Bronchial epithelial cell (primary cell): ENCODE measurements around the gene CYP1B1. TPM values are rescaled to one million over a fixed set of nuclear protein-coding genes. Genes with fewer than 3 reads are reported as not detected.

Source experiments
- DNase-seq: peaks from one replicate; pipeline ENCODE4 v3.0.0-alpha.2; 2010; ENCODE audit warnings: low read depth
- FAIRE-seq: peaks from 2 replicates; lab custom pipeline; 2011; peaks lifted over from hg19 to GRCh38; lab: Jason Lieb, UNC
- H3K27me3 ChIP-seq: 2 replicates; pipeline ENCODE4 v1.5.1; 2011; ENCODE audit warnings: low read length; ENCODE audit not compliant: control insufficient read depth, insufficient read depth
- H3K36me3 ChIP-seq: 2 replicates; pipeline ENCODE4 v1.5.1; 2011; ENCODE audit warnings: low read length; ENCODE audit not compliant: control insufficient read depth, insufficient read depth
- H3K4me3 ChIP-seq: 2 replicates; pipeline ENCODE4 v1.5.1; 2011; ENCODE audit warnings: mild to moderate bottlenecking, low read depth, low read length, control low read depth
- CTCF ChIP-seq: IDR thresholded peaks from 2 replicates; pipeline ENCODE4 v1.5.1; 2011; ENCODE audit warnings: mild to moderate bottlenecking, moderate library complexity, low read length, control low read depth, inconsistent platforms; ENCODE audit not compliant: insufficient read depth, severe bottlenecking
- total RNA-seq: library from RNA; depleted of rRNA; stranded (reverse); fragments of >200 nt; gene quantifications from 2 replicates; pipeline ENCODE4 v1.2.1, GENCODE V29; 2014

CYP1B1 gene
- total RNA-seq, 1 donor from 2014 or later = 5.8 TPM

- H3K27me3 ChIP-seq = no peaks in the 10 kb centered on the region
- no peak for DNase-seq
- no peak for FAIRE-seq
Measured at GRCh38 chr2:38045811-38046210, 30.1 kb downstream of the CYP1B1 start.

DNA sequence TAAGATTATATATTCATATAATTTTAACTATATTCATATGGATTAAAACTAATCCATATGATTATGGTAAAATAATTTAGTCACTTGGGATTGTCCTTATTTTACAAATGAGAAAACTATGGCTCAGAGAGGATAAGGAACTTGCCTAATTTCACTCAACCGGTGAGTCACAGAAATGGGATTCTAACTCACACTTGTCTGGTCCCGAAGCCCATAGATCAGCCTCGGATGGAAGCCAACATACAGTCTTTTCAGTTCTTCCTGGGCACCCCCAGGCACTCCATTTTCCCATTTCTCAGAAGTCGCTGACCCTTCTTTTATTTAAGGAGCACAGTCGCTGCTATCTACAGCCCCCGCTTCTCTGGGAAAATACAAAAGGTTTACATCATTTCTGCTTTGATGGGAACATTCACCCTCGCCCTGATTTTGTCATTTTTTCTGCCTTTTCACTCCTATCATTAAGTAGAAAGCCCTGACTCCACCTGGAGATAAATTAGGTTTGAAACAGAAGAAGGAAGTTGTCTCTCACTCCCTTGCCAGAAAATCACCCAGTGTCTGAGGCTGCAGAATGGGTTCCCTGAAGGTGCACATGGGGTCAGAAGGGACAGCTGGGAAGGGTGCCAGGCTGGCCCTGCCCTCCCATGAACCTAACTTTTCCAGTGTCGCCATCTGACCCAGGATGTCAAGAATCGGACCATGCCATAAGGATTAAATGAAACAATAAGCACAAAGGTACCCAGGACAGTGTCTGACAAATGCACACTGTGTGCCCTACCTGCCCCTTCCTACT is 36.6 kb downstream of the CYP1B1 start:
- H3K27me3 ChIP-seq = no peaks in the 10 kb centered on the region
- TF ChIP-seq CTCF = no peak
- H3K4me3 ChIP-seq = no peak overlapping the region
- DNase-seq = peak; percentile 70
- H3K36me3 ChIP-seq = no peaks in the 10 kb centered on the region
- FAIRE-seq = no peak

More at GRCh38 chr2:38045811-38046210, 30.1 kb downstream of the CYP1B1 start:
- no peak overlapping the region for H3K4me3 ChIP-seq
- TF ChIP-seq CTCF = no peak
- no peaks in the 10 kb centered on the region for H3K36me3 ChIP-seq

DNA sequence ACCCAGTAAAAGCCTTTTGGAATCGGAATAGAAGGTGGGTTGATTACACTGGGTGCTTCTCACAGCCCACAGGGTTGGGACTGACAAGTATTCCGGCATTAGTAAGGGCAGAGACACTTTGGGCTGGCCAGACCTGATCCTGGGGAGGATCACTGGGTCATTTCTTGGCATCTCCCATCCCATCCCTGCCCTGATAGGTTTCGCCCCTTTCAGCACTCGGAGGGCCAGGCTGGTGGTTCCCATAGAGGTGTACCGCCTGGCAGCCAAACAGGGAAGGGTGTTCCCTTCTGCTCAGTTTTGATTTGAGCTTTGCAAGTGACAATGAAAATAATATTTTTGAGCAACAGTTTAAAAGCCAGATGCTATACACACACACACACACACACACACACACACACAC is 37.3 kb downstream of the CYP1B1 start:
- H3K36me3 ChIP-seq = no peaks in the 10 kb centered on the region
- DNase-seq = no peak
- H3K4me3 ChIP-seq = no peak overlapping the region
- no peak for TF ChIP-seq CTCF
- H3K27me3 ChIP-seq = no peaks in the 10 kb centered on the region
- FAIRE-seq = no peak

DNA sequence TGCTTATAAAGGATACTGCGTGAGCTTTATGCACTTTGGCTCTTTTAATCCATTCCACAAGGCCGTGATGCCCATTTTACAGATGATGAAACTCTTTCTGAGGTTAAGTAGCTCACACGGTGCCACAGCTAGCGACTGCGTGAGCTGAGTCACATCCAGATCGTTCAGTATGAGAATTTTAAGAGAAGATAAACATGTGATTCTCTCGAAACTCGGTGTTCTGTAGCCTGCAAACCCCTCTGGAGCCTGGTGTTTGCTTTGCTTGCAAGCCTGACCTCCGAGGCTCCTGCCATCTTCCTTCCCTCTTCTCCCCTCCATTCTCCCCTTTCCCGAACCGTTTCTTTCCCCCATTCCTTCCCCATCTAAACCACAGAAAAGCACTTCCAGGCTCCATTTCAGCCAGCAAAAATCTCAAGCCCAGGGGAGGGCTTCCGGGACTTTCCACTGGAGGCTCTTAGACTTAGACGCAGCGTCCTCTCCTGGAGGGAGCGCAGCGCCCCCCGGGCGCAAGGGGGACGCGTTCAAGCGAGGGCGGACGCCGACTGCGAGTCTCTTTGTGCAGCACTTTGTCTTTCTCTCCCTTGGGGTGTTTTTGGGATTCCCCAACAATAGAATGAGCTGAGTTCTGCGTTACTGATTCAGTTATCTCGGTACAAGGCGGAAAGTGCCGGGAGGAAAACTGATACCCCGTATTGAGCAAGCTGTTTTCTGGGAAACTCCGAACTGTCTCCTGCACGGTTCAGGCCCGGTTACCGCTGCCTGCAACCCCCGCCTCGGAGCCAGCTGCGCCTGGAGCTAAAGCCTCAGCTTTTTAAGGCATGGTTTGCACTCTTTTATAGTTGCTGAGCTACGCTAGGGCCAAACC is 38.0 kb downstream of the CYP1B1 start:
- no peaks in the 10 kb centered on the region for H3K36me3 ChIP-seq
- DNase-seq (peak; percentile 68), FAIRE-seq (no peak)
- peak; percentile 33 for TF ChIP-seq CTCF
- peak overlapping the region; percentile 1 for H3K4me3 ChIP-seq
- no peaks in the 10 kb centered on the region for H3K27me3 ChIP-seq

GRCh38 chr2:38037325-38037724 is 38.6 kb downstream of the CYP1B1 start:
- TF ChIP-seq CTCF = no peak
- no peaks in the 10 kb centered on the region for H3K27me3 ChIP-seq
- H3K4me3 ChIP-seq = no peak overlapping the region
- DNase-seq = peak; percentile 15
- no peak for FAIRE-seq
- H3K36me3 ChIP-seq = no peaks in the 10 kb centered on the region
